HEK293T (cell line): ENCODE measurements around the gene RAPGEF6.
"Not testable (repeated sequence)": the region's sequence is repeated elsewhere in the genome, so short reads cannot be mapped to it uniquely, and the experiment has no call there.

Experiments
- CTCF ChIA-PET: fragments of 350-600 bp; formaldehyde crosslinking; extraction: SDS; loops from one replicate; lab custom pipeline; 2021; ENCODE audit warnings: antibody characterized with exemption, inconsistent platforms; lab: Yijun Ruan, JAX
- POLR2A ChIA-PET: fragments of 350-600 bp; formaldehyde crosslinking; extraction: SDS; loops from one replicate; lab custom pipeline; 2020; ENCODE audit warnings: antibody characterized with exemption, inconsistent platforms; lab: Yijun Ruan, JAX
- DNase-seq: peaks from one replicate; pipeline ENCODE4 v3.0.0; 2012; ENCODE audit warnings: mixed read lengths; ENCODE audit errors: extremely low spot score
- ARNT ChIP-seq: fragments of 450-650 bp; IDR thresholded peaks from 2 replicates; pipeline ENCODE4 v1.6.1; 2017; ENCODE audit warnings: mild to moderate bottlenecking
- BHLHE40 ChIP-seq: fragments of 450-650 bp; IDR thresholded peaks from 2 replicates; pipeline ENCODE4 v1.6.1; 2016; ENCODE audit warnings: mild to moderate bottlenecking, moderate library complexity, borderline replicate concordance
- CTBP1 ChIP-seq: fragments of 450-650 bp; IDR thresholded peaks from 2 replicates; pipeline ENCODE4 v1.6.1; 2016; ENCODE audit warnings: borderline replicate concordance
- ELF4 ChIP-seq: fragments of 450-650 bp; IDR thresholded peaks from 2 replicates; pipeline ENCODE4 v1.6.1; 2017; ENCODE audit warnings: antibody characterized with exemption
- FOXA1 ChIP-seq: fragments of 450-650 bp; IDR thresholded peaks from 2 replicates; pipeline ENCODE4 v1.6.1; 2016; ENCODE audit warnings: mild to moderate bottlenecking
- FOXK2 ChIP-seq: fragments of 450-650 bp; IDR thresholded peaks from 2 replicates; pipeline ENCODE4 v1.6.1; 2016; ENCODE audit warnings: mild to moderate bottlenecking
- FOXM1 ChIP-seq: fragments of 450-650 bp; IDR thresholded peaks from 2 replicates; pipeline ENCODE4 v1.6.1; 2017; ENCODE audit warnings: mild to moderate bottlenecking, borderline replicate concordance
- HDGF ChIP-seq: fragments of 450-650 bp; IDR thresholded peaks from 2 replicates; pipeline ENCODE4 v1.6.1; 2017; ENCODE audit warnings: antibody characterized with exemption, borderline replicate concordance
- L3MBTL2 ChIP-seq: fragments of 450-650 bp; conservative IDR thresholded peaks from 2 replicates; pipeline ENCODE4 v1.6.1; 2016; ENCODE audit warnings: mild to moderate bottlenecking
- LEF1 ChIP-seq: fragments of 450-650 bp; IDR thresholded peaks from 2 replicates; pipeline ENCODE4 v1.6.1; 2017; ENCODE audit warnings: mild to moderate bottlenecking, borderline replicate concordance
- NFRKB ChIP-seq: fragments of 450-650 bp; IDR thresholded peaks from 2 replicates; pipeline ENCODE4 v1.6.1; 2016; ENCODE audit warnings: mild to moderate bottlenecking, moderate library complexity
- PKNOX1 ChIP-seq: fragments of 450-650 bp; IDR thresholded peaks from 2 replicates; pipeline ENCODE4 v1.6.1; 2016
- SP1 ChIP-seq: fragments of 450-650 bp; IDR thresholded peaks from 2 replicates; pipeline ENCODE4 v1.6.1; 2017
- SUZ12 ChIP-seq: fragments of 450-650 bp; IDR thresholded peaks from 2 replicates; pipeline ENCODE4 v1.6.1; 2016; ENCODE audit warnings: mild to moderate bottlenecking
- TARDBP ChIP-seq: fragments of 450-650 bp; IDR thresholded peaks from 2 replicates; pipeline ENCODE4 v1.6.1; 2016
- ZNF384 ChIP-seq: fragments of 450-650 bp; IDR thresholded peaks from 2 replicates; pipeline ENCODE4 v1.6.1; 2016

Gene RAPGEF6

GRCh38 chr5:131607418-131607817 lies 27.6 kb downstream of the RAPGEF6 start:
- DNase-seq = no peak
- CTCF ChIA-PET = no interaction called here
- TF ChIP-seq LEF1 = no peak
- no peak for TF ChIP-seq SUZ12
- TF ChIP-seq ZNF384 = no peak
- TF ChIP-seq CTBP1 = no peak
- TF ChIP-seq NFRKB = no peak
- TF ChIP-seq ELF4 = no peak
- TF ChIP-seq ARNT = no peak
- TF ChIP-seq SP1 = no peak
- no peak for TF ChIP-seq FOXK2
- no peak for TF ChIP-seq PKNOX1
- no peak for TF ChIP-seq FOXM1
- no peak for TF ChIP-seq TARDBP
- no peak for TF ChIP-seq FOXA1
- no peak for TF ChIP-seq L3MBTL2
- no peak for TF ChIP-seq HDGF
- TF ChIP-seq BHLHE40 = no peak
- POLR2A ChIA-PET = no interaction called here

GRCh38 chr5:131605086-131605485 lies 29.9 kb downstream of the RAPGEF6 start:
- POLR2A ChIA-PET = no interaction called here
- TF ChIP-seq PKNOX1 (no peak), ELF4 (no peak), LEF1 (no peak), TARDBP (no peak), SP1 (no peak)
- no peak for DNase-seq
- CTCF ChIA-PET = no interaction called here

GRCh38 chr5:131595088-131596033 lies 39.7 kb downstream of the RAPGEF6 start:
- no peak for DNase-seq
- CTCF ChIA-PET = no interaction called here
- POLR2A ChIA-PET = no interaction called here
- TF ChIP-seq LEF1 = no peak
- no peak for TF ChIP-seq TARDBP
- no peak for TF ChIP-seq BHLHE40
- no peak for TF ChIP-seq FOXA1
- TF ChIP-seq L3MBTL2 = no peak
- no peak for TF ChIP-seq FOXK2
- no peak for TF ChIP-seq SUZ12
- no peak for TF ChIP-seq ARNT
- TF ChIP-seq PKNOX1 = no peak

- no peak for TF ChIP-seq SUZ12
- no peak for TF ChIP-seq ARNT
- no peak for TF ChIP-seq PKNOX1
- TF ChIP-seq CTBP1 = no peak
- no peak for TF ChIP-seq BHLHE40
- no peak for TF ChIP-seq HDGF
- TF ChIP-seq ELF4 = no peak
- no peak for TF ChIP-seq ZNF384
- no peak for TF ChIP-seq TARDBP
- no peak for TF ChIP-seq L3MBTL2
- TF ChIP-seq NFRKB = no peak
- no peak for TF ChIP-seq SP1
- TF ChIP-seq FOXM1 = no peak
- ChIA-PET POLR2A (no interaction called here), CTCF (no interaction called here)
- no peak for DNase-seq
Measured at GRCh38 chr5:131593921-131594320, 41.1 kb downstream of the RAPGEF6 start.

GRCh38 chr5:131593436-131593835 lies 41.6 kb downstream of the RAPGEF6 start:
- DNase-seq, POLR2A ChIA-PET, CTCF ChIA-PET: not testable (repeated sequence)
